ENCODE measurements around the gene DDC.
A peak's percentile ranks its signal among the peaks of the same experiment; 100 is the strongest.
"Not testable (repeated sequence)": the region's sequence is repeated elsewhere in the genome, so short reads cannot be mapped to it uniquely, and the experiment has no call there.

The DDC gene

DNA sequence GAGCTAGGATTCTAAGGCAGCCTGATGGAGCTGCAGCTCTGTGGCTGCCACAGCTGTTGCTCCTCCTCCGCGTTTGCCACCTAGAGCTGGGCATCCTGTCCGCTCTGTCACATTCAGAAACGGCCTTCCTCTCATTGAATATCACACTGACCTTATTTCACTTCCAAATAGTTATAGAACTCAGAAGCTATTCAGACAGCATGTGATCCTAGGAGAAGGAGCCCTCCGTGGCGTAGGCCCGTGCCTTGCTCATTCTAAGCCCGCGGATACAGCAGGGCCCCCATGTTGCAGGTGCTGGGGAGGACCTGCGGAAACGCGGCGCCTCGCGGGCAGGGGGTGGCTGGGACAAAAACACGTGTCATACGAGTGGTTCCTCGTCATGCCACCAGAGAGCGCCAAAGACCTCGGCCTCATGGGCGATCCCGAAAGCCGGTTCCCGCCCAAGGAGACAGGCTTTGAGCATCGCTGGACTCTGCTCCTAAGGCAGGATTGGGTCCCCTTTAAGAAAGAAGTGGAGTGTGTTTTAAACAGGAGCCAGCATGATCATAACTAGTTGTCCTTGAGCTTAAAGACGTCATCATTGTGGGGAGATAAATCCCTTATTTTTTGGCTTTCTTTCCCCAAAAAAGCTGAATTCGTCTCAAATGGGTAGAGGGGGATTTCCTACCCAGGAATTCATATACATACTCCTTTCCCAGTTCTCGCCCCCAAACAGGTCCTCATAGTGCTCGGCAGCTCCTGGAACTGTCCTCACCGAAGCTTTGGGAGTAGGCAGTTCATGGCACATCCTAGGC is 97.2 kb downstream of the DDC start:
- no peaks in the 10 kb centered on the region; the same call in 1 of the 2 replicates for H3K27me3 ChIP-seq (replicated peaks; ENCODE audit: control insufficient read depth, insufficient read depth, low read length)
- no peaks in the 10 kb centered on the region for H3K36me3 ChIP-seq (ENCODE audit: control insufficient read depth, insufficient read depth, low read length)
- TF ChIP-seq, protein P1, sequence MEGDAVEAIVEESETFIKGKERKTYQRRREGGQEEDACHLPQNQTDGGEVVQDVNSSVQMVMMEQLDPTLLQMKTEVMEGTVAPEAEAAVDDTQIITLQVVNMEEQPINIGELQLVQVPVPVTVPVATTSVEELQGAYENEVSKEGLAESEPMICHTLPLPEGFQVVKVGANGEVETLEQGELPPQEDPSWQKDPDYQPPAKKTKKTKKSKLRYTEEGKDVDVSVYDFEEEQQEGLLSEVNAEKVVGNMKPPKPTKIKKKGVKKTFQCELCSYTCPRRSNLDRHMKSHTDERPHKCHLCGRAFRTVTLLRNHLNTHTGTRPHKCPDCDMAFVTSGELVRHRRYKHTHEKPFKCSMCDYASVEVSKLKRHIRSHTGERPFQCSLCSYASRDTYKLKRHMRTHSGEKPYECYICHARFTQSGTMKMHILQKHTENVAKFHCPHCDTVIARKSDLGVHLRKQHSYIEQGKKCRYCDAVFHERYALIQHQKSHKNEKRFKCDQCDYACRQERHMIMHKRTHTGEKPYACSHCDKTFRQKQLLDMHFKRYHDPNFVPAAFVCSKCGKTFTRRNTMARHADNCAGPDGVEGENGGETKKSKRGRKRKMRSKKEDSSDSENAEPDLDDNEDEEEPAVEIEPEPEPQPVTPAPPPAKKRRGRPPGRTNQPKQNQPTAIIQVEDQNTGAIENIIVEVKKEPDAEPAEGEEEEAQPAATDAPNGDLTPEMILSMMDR (IDR thresholded peaks at IDR 0.05; ENCODE audit: insufficient read depth, low read length, poor library complexity, severe bottlenecking) = peak; percentile 92
- DNase-seq (ENCODE audit: extremely low read depth, insufficient read length) = peak; percentile 70
- no peak overlapping the region for H3K4me3 ChIP-seq (replicated peaks; ENCODE audit: low read depth, low read length)

DNA sequence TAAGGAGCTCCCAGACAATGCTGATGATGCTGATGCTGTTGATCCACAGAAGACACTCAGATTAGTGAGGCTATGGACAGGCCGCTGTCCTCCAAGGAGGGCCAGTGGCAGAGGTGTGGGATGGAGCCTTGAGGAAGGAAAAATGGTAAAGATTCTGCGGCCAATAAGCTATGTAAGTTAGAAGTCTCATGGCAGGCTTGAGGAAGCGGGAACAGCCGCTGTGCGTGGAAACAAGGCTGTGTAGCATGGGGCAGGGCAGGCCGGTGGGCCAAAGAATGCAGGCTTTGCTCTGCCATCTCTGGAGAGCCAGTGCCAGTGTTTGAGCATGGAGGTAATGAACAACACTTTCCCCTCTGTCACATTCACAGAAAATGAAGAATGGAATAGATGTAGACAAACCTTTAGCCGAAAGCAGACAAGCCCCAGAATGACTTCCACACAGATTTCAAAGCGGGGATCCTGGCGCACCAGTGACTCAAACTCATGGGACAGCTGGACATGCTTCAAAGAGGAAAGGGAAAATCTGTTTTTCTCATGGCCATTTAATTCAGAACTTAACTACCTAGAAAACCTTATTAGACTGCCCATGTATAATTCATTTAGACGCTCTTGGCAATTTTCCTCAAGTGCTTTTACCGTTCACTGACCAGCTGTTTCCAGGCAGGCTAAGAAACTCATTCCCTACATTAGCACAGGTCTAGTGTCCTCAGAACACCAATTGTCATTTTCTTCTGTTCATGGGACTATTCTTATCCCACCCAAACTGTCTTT is 98.2 kb downstream of the DDC start:
- DNase-seq (ENCODE audit: extremely low read depth, insufficient read length) = no peak
- TF ChIP-seq, protein P1 (IDR thresholded peaks at IDR 0.05; ENCODE audit: insufficient read depth, low read length, poor library complexity, severe bottlenecking) = no peak
- Histone ChIP-seq H3K36me3 (ENCODE audit: control insufficient read depth, insufficient read depth, low read length) (no peaks in the 10 kb centered on the region), H3K27me3 (replicated peaks; ENCODE audit: control insufficient read depth, insufficient read depth, low read length) (no peaks in the 10 kb centered on the region; the same call in 1 of the 2 replicates), H3K4me3 (replicated peaks; ENCODE audit: low read depth, low read length) (no peak overlapping the region)

DNA sequence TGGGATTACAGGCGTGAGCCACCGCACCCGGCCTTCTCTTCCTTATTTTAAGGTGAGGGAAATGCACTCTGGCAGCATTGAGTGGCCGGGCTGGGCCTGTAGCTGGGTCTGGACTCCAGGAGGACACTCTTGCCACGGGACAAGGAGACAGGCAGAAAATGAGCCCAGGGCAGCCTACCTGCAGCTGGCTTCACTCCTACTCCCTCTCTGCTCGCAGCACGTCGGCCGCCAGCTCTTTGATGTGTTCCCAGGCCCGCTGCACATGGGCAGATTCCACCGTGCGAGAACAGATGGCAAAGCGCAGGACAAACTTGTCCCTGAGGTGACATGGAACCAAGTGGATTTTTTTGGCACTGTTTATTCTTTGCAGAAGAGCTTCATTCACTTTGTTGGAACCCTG is 102.2 kb downstream of the DDC start:
- Histone ChIP-seq H3K36me3 (ENCODE audit: control insufficient read depth, insufficient read depth, low read length) (no peaks in the 10 kb centered on the region), H3K27me3 (replicated peaks; ENCODE audit: control insufficient read depth, insufficient read depth, low read length) (no peaks in the 10 kb centered on the region; the same call in 1 of the 2 replicates), H3K4me3 (replicated peaks; ENCODE audit: low read depth, low read length) (no peak overlapping the region)
- no peak for DNase-seq (ENCODE audit: extremely low read depth, insufficient read length)
- TF ChIP-seq, protein P1 (IDR thresholded peaks at IDR 0.05; ENCODE audit: insufficient read depth, low read length, poor library complexity, severe bottlenecking) = no peak

DNA sequence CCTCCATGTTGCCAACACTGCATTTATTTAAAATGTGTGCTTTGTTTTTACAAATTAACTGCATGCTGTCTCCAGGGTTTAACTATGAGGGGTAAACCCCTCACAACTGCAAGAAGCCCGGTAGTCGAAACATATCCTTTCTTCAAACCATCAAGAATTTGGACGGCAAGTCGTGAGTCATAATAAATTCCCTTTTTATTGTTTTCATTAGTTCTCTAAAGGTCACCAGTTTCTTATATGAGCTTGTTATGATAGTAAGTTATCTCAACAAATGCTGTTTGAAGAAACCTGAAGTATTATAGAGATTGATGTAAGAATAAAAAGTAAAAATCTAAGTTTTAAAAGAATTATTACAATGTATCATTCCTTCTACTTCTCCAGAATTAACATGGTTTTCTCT is 102.8 kb downstream of the DDC start:
- TF ChIP-seq, protein P1 (IDR thresholded peaks at IDR 0.05; ENCODE audit: insufficient read depth, low read length, poor library complexity, severe bottlenecking) = no peak
- Histone ChIP-seq H3K4me3 (replicated peaks; ENCODE audit: low read depth, low read length) (no peak overlapping the region), H3K27me3 (replicated peaks; ENCODE audit: control insufficient read depth, insufficient read depth, low read length) (no peaks in the 10 kb centered on the region; the same call in 1 of the 2 replicates), H3K36me3 (ENCODE audit: control insufficient read depth, insufficient read depth, low read length) (no peaks in the 10 kb centered on the region)
- no peak for DNase-seq (ENCODE audit: extremely low read depth, insufficient read length)

DNA sequence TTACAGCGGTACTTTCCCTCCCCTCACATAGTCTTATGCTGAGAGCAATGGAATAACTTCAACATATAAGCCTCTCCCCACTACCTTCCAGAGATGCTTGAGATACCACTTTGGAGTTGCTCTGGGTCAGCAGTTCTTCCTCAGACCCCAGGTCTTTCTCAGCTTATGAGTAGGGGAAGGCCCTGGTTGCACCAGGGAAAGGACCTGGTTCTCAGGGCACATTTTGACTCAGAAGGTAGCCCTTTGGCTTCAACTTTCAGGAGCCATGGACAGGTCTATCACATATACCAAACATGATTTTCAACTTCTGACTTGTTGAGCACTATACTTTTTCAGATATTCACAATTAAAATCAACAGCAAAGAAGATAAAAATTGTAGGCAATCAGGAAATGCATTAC is 103.5 kb downstream of the DDC start:
- Histone ChIP-seq H3K36me3 (ENCODE audit: control insufficient read depth, insufficient read depth, low read length) (no peaks in the 10 kb centered on the region), H3K4me3 (replicated peaks; ENCODE audit: low read depth, low read length) (no peak overlapping the region), H3K27me3 (replicated peaks; ENCODE audit: control insufficient read depth, insufficient read depth, low read length) (no peaks in the 10 kb centered on the region; the same call in 1 of the 2 replicates)
- TF ChIP-seq, protein P1 (IDR thresholded peaks at IDR 0.05; ENCODE audit: insufficient read depth, low read length, poor library complexity, severe bottlenecking) = no peak
- DNase-seq (ENCODE audit: extremely low read depth, insufficient read length) = no peak

DNA sequence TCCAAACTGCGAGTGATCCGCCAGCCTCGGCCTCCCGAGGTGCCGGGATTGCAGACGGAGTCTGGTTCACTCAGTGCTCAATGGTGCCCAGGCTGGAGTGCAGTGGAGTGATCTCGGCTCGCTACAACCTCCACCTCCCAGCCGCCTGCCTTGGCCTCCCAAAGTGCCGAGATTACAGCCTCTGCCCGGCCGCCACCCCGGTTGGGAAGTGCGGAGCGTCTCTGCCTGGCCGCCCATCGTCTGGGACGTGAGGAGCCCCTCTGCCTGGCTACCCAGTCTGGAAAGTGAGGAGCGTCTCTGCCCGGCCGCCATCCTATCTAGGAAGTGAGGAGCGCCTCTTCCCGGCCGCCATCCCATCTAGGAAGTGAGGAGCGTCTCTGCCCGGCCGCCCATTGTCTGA is 106.0 kb downstream of the DDC start:
- DNase-seq (ENCODE audit: extremely low read depth, insufficient read length); H3K4me3 ChIP-seq (replicated peaks; ENCODE audit: low read depth, low read length); H3K27me3 ChIP-seq (replicated peaks; ENCODE audit: control insufficient read depth, insufficient read depth, low read length); H3K36me3 ChIP-seq (ENCODE audit: control insufficient read depth, insufficient read depth, low read length): not testable (repeated sequence)

DNA sequence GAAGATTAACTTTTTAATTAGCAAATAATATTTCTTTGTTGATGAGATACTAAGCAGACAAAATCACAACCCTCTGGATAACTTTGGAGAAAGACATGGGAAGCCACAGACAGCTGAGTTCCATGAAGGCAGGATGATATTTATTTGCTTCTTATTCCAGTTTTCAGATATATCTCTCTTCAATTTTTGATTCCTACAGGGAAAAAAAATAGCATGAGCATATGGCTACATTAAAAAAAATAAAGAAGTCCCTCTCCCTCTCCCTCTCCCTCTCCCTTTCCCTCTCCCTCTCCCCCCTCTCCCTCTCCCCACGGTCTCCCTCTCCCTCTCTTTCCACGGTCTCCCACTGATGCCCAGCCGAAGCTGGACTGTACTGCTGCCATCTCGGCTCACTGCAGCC is 106.6 kb downstream of the DDC start:
- not testable (repeated sequence) for H3K27me3 ChIP-seq (replicated peaks; ENCODE audit: control insufficient read depth, insufficient read depth, low read length); H3K4me3 ChIP-seq (replicated peaks; ENCODE audit: low read depth, low read length); H3K36me3 ChIP-seq (ENCODE audit: control insufficient read depth, insufficient read depth, low read length); DNase-seq (ENCODE audit: extremely low read depth, insufficient read length)

Data from GM06990 (cell line).